ENCODE measurements around the gene VN1R5.

Gene VN1R5

DNA sequence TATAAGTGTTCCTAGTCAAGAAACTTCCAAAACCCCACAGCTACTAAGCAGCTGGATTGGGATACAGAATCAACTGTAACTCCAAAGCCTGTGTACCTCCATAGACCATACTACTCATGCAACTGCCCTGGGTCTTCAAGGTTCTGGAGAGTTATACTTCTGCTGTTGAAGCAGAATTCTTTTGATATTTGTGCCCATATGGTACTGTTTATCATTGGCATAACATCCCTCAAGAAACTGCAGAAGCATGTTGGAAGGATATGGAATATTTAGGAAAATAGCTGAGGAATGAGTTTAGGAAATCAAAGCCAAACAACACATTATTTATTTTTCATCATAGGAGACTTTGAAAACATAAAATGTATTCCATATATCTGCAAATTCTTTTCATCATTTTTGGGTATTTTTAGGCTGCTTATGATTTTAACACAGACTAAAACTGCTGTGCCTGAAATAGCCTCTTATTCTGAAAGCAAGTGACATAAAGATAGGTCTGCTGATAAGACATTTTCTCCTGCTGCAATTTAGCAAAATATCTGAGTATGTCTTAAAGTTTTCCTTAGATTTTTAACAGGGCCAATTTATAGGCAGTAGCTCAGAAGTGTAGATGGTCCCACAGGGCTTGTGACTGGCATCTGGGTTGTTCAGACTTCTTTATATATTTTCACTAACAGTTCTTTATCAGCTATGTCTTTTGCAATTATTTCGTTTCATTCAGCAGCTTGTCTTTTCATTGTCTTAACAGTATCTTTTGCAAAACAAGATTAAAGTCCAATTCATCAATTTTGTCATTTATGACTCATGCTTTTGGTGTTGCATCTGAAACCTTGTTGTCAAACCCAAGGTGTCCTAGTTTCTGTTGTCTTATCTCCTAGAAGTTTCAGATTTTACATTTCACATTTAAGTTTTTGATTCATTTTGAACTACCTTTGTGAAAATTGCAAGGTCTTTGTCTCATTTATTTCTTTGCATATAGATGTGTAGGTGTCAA is 43.0 kb upstream of the VN1R5 start:
- TF ChIP-seq SP7 (tag by site-specific recombination; IDR thresholded peaks at IDR 0.05), result no peak
- TF ChIP-seq, protein P1, sequence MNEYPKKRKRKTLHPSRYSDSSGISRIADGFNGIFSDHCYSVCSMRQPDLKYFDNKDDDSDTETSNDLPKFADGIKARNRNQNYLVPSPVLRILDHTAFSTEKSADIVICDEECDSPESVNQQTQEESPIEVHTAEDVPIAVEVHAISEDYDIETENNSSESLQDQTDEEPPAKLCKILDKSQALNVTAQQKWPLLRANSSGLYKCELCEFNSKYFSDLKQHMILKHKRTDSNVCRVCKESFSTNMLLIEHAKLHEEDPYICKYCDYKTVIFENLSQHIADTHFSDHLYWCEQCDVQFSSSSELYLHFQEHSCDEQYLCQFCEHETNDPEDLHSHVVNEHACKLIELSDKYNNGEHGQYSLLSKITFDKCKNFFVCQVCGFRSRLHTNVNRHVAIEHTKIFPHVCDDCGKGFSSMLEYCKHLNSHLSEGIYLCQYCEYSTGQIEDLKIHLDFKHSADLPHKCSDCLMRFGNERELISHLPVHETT (tag by site-specific recombination; IDR thresholded peaks at IDR 0.05), result no peak
- TF ChIP-seq, protein P2, sequence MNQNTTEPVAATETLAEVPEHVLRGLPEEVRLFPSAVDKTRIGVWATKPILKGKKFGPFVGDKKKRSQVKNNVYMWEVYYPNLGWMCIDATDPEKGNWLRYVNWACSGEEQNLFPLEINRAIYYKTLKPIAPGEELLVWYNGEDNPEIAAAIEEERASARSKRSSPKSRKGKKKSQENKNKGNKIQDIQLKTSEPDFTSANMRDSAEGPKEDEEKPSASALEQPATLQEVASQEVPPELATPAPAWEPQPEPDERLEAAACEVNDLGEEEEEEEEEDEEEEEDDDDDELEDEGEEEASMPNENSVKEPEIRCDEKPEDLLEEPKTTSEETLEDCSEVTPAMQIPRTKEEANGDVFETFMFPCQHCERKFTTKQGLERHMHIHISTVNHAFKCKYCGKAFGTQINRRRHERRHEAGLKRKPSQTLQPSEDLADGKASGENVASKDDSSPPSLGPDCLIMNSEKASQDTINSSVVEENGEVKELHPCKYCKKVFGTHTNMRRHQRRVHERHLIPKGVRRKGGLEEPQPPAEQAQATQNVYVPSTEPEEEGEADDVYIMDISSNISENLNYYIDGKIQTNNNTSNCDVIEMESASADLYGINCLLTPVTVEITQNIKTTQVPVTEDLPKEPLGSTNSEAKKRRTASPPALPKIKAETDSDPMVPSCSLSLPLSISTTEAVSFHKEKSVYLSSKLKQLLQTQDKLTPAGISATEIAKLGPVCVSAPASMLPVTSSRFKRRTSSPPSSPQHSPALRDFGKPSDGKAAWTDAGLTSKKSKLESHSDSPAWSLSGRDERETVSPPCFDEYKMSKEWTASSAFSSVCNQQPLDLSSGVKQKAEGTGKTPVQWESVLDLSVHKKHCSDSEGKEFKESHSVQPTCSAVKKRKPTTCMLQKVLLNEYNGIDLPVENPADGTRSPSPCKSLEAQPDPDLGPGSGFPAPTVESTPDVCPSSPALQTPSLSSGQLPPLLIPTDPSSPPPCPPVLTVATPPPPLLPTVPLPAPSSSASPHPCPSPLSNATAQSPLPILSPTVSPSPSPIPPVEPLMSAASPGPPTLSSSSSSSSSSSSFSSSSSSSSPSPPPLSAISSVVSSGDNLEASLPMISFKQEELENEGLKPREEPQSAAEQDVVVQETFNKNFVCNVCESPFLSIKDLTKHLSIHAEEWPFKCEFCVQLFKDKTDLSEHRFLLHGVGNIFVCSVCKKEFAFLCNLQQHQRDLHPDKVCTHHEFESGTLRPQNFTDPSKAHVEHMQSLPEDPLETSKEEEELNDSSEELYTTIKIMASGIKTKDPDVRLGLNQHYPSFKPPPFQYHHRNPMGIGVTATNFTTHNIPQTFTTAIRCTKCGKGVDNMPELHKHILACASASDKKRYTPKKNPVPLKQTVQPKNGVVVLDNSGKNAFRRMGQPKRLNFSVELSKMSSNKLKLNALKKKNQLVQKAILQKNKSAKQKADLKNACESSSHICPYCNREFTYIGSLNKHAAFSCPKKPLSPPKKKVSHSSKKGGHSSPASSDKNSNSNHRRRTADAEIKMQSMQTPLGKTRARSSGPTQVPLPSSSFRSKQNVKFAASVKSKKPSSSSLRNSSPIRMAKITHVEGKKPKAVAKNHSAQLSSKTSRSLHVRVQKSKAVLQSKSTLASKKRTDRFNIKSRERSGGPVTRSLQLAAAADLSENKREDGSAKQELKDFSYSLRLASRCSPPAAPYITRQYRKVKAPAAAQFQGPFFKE (tag by site-specific recombination; IDR thresholded peaks at IDR 0.05; ENCODE audit: borderline replicate concordance), result no peak
- no peak for TF ChIP-seq ZNF473 (tag by site-specific recombination; IDR thresholded peaks at IDR 0.05)
- no peak for TF ChIP-seq ZNF596 (tag by site-specific recombination; IDR thresholded peaks at IDR 0.05)
- TF ChIP-seq ZNF843 (tag by site-specific recombination; IDR thresholded peaks at IDR 0.05), result no peak
- TF ChIP-seq ZNF791 (tag by site-specific recombination; IDR thresholded peaks at IDR 0.05), result no peak
- TF ChIP-seq ZNF223 (tag by site-specific recombination; IDR thresholded peaks at IDR 0.05), result no peak
- TF ChIP-seq ZNF132 (tag by site-specific recombination; IDR thresholded peaks at IDR 0.05; ENCODE audit: borderline replicate concordance), result no peak
- TF ChIP-seq ZNF660 (tag by site-specific recombination; IDR thresholded peaks at IDR 0.05), result no peak
- no peak for TF ChIP-seq ZNF426 (tag by site-specific recombination; IDR thresholded peaks at IDR 0.05)
- TF ChIP-seq, protein P3, sequence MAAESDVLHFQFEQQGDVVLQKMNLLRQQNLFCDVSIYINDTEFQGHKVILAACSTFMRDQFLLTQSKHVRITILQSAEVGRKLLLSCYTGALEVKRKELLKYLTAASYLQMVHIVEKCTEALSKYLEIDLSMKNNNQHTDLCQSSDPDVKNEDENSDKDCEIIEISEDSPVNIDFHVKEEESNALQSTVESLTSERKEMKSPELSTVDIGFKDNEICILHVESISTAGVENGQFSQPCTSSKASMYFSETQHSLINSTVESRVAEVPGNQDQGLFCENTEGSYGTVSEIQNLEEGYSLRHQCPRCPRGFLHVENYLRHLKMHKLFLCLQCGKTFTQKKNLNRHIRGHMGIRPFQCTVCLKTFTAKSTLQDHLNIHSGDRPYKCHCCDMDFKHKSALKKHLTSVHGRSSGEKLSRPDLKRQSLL (tag by site-specific recombination; IDR thresholded peaks at IDR 0.05), result no peak
- H3K36me3 ChIP-seq (ENCODE audit: control insufficient read depth in 2 of 2, insufficient read depth in 1 of 2, low read length in 2 of 2), result peaks cover 0 to 6% of the 10 kb centered on the region in 2 experiments; a peak in 1 of 3 replicates
- no peaks in the 10 kb centered on the region for H3K9me3 ChIP-seq (ENCODE audit: control insufficient read depth, insufficient read depth, low read depth, low read length)
- ChIA-PET CTCF (no interaction called here), POLR2A (no interaction called here)
- H3K4me1 ChIP-seq (ENCODE audit: control insufficient read depth, insufficient read depth, low read length), result no peaks in the 10 kb centered on the region
- H3K27ac ChIP-seq (ENCODE audit: extremely low read depth, low read depth, low read length), result no peak overlapping the region
- no peak overlapping the region for H3K4me3 ChIP-seq (ENCODE audit: low read depth, low read length)

DNA sequence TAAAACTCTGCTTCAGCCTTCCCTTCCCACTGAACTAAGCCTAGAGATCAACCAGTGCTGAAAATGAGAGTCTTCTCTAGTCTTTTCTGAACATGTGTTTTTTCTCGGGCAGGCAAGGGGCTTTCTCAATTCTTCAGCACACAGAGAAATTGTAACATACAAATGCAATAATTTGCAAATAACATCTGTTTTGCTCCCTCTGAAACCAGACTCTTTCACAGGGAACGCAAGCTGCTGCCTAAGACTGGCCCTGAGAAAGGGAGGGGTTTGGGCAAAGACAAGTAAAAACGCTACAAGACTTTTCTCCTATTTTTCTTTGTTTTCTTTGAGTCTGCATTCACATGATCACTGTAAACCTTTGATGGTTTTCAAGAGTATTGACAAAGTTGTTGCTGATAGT is 39.6 kb upstream of the VN1R5 start:
- H3K9me3 ChIP-seq (ENCODE audit: control insufficient read depth, insufficient read depth, low read depth, low read length), result no peaks in the 10 kb centered on the region
- POLR2A ChIA-PET, result no interaction called here
- no peak for TF ChIP-seq ZSCAN16 (tag by site-specific recombination; IDR thresholded peaks at IDR 0.05)
- TF ChIP-seq, protein P4, sequence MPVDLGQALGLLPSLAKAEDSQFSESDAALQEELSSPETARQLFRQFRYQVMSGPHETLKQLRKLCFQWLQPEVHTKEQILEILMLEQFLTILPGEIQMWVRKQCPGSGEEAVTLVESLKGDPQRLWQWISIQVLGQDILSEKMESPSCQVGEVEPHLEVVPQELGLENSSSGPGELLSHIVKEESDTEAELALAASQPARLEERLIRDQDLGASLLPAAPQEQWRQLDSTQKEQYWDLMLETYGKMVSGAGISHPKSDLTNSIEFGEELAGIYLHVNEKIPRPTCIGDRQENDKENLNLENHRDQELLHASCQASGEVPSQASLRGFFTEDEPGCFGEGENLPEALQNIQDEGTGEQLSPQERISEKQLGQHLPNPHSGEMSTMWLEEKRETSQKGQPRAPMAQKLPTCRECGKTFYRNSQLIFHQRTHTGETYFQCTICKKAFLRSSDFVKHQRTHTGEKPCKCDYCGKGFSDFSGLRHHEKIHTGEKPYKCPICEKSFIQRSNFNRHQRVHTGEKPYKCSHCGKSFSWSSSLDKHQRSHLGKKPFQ (tag by site-specific recombination; IDR thresholded peaks at IDR 0.05), result no peak
- TF ChIP-seq, protein P5, sequence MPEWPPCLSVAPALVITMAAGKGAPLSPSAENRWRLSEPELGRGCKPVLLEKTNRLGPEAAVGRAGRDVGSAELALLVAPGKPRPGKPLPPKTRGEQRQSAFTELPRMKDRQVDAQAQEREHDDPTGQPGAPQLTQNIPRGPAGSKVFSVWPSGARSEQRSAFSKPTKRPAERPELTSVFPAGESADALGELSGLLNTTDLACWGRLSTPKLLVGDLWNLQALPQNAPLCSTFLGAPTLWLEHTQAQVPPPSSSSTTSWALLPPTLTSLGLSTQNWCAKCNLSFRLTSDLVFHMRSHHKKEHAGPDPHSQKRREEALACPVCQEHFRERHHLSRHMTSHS (tag by site-specific recombination; IDR thresholded peaks at IDR 0.05), result no peak
- no peaks in the 10 kb centered on the region for H3K4me1 ChIP-seq (ENCODE audit: control insufficient read depth, insufficient read depth, low read length)
- H3K4me3 ChIP-seq (ENCODE audit: low read depth, low read length), result no peak overlapping the region
- no peak overlapping the region for H3K27ac ChIP-seq (ENCODE audit: extremely low read depth, low read depth, low read length)
- no peaks in the 10 kb centered on the region for H3K36me3 ChIP-seq (ENCODE audit: control insufficient read depth in 2 of 2, insufficient read depth in 1 of 2, low read length in 2 of 2)
- CTCF ChIA-PET, result no interaction called here

Data from HEK293 (cell line).